ENCODE results near the gene ICA1. TPM values are rescaled to one million over a fixed set of nuclear protein-coding genes. Genes with fewer than 3 reads are reported as not detected.

The ICA1 gene
- total RNA-seq, 1 experiment from 2014 or later: 28.8 TPM

GRCh38 chr7:8155836-8156235 lies 106.1 kb downstream of the ICA1 start:
- H2AFZ ChIP-seq (ENCODE audit: low read length): no peak overlapping the region
- no peak overlapping the region for H2AK5ac ChIP-seq (ENCODE audit: insufficient read length, low read length)
- no peak overlapping the region; a peak in 1 of 7 replicates for H3K27ac Mint-ChIP-seq
- H4K8ac ChIP-seq (replicated peaks; ENCODE audit: insufficient read length, low read depth, low read length): no peak overlapping the region
- H2BK15ac ChIP-seq (ENCODE audit: low read depth, low read length): no peak overlapping the region
- DNase-seq: no peak
- no peaks in the 10 kb centered on the region for H3K27me3 ChIP-seq (ENCODE audit: insufficient read depth, low read length)
- H2BK120ac ChIP-seq (ENCODE audit: low read depth, low read length, poor library complexity, severe bottlenecking): no peak overlapping the region
- no peak overlapping the region for H3K4me3 Mint-ChIP-seq
- no peak overlapping the region for H2BK12ac ChIP-seq (ENCODE audit: insufficient read length, low read depth, low read length)
- H3K4me1 ChIP-seq (ENCODE audit: insufficient read depth, low read length): no peaks in the 10 kb centered on the region; the same call in none of the 2 replicates
- no peak overlapping the region for H3K23ac ChIP-seq (ENCODE audit: insufficient read length, low read depth, low read length)
- no peak overlapping the region for H4K5ac ChIP-seq (ENCODE audit: insufficient read length, low read depth, low read length)
- no peak overlapping the region for H3K4me2 ChIP-seq (ENCODE audit: insufficient read depth, insufficient read length, low read length)
- H3K4me1 Mint-ChIP-seq: peaks cover 16 to 17% of the 10 kb centered on the region in 2 experiments
- H3K27ac ChIP-seq (ENCODE audit: insufficient read length, low read depth, low read length): no peak overlapping the region
- no peak overlapping the region for H3T11ph ChIP-seq (ENCODE audit: low read length)
- no peak overlapping the region for H3K9ac ChIP-seq (ENCODE audit: extremely low read depth, insufficient read length, low read length)
- no peak overlapping the region for H3K14ac ChIP-seq (ENCODE audit: insufficient read depth, low read length)
- no peaks in the 10 kb centered on the region for H3K79me1 ChIP-seq (ENCODE audit: insufficient read depth, low read depth, low read length, poor library complexity, severe bottlenecking)
- no peaks in the 10 kb centered on the region for H3K27me3 Mint-ChIP-seq (ENCODE audit: low read depth)
- no peak overlapping the region for H3K4ac ChIP-seq (ENCODE audit: low read depth, low read length)
- H3K9me3 Mint-ChIP-seq: peaks cover 2 to 8% of the 10 kb centered on the region in 2 experiments; a peak in 3 of 5 replicates
- H4K91ac ChIP-seq (ENCODE audit: insufficient read length, low read depth, low read length): no peak overlapping the region
- H4K20me1 ChIP-seq (ENCODE audit: control insufficient read depth, insufficient read depth, insufficient read length): no peaks in the 10 kb centered on the region
- H3K79me2 ChIP-seq (ENCODE audit: insufficient read depth, low read length): no peaks in the 10 kb centered on the region; the same call in 1 of the 2 replicates
- no peak overlapping the region for H2BK5ac ChIP-seq (ENCODE audit: insufficient read length, low read length)
- no peak overlapping the region for H3K18ac ChIP-seq (ENCODE audit: insufficient read length, low read depth, low read length)
- no peak overlapping the region for H2BK20ac ChIP-seq (ENCODE audit: low read depth, low read length, poor library complexity, severe bottlenecking)
- no peak for TF ChIP-seq CTCF (conservative IDR thresholded peaks at IDR 0.05)
- H3K9me3 ChIP-seq (ENCODE audit: control insufficient read depth, low read depth, low read length): no peaks in the 10 kb centered on the region
- no peaks in the 10 kb centered on the region for H3K23me2 ChIP-seq (ENCODE audit: insufficient read length, low read depth, low read length, poor library complexity, severe bottlenecking)
- H3K36me3 Mint-ChIP-seq (ENCODE audit: insufficient read depth in 1 of 3, low read depth in 3 of 3): peaks cover 7 to 16% (median 15%) of the 10 kb centered on the region in 3 experiments; a peak in 6 of 7 replicates
- H3K56ac ChIP-seq (ENCODE audit: insufficient read length, low read depth, low read length): no peak overlapping the region
- WGBS (ENCODE audit: extremely low coverage, insufficient read length, low lambda C conversion rate): no CpG with 5 or more reads among the region's 4 CpGs

Measured in H9 (cell line).